GM19193 (cell line): ENCODE measurements around the gene MRPS34.

Experiments
- POLR2A ChIP-seq: IDR thresholded peaks from 4 replicates; pipeline ENCODE4 v1.6.1; 2011; ENCODE audit not compliant: insufficient read depth, insufficient read length; ENCODE audit errors: extremely low read depth

Gene MRPS34

DNA sequence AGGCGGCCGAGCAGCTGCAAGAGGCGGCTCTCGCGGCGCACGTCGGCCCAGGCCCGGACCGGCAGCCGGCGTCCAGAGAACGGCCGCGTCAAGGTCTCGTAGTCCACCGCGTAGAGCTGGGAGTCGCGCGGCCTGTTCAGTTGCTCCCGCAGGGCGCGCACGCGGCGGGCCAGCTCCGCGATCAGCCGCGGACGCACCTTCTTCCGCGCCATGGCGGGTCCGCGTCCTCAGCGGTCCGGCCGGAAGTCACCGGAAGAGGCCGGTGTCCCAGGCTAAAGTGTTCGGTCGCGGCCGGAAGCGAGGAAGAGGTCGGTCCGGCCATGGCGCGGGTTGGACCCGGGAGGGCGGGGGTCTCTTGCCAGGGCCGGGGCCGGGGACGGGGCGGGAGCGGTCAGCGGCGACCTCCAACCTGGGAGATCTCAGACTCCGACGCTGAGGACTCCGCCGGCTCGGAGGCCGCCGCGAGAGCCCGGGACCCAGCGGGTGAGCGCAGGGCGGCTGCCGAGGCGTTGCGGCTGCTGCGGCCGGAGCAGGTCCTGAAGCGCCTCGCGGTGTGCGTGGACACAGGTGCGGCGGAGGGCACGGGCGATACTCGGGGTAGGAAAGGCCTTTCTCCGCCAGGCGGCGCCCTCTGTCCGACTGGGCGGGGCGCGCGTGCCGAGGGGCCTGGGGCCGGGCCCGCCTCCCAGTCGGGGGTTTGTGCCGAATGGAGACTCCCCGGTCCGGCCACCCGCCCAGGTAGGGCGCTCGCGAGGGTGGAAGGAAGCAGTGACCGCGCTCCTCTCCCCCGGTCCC is at the start of gene MRPS34:
MRPS34 (minus strand) TSS at position 227 of the 795 bp plus-strand sequence; CDS start at position 212, 15 bp downstream.
- TF ChIP-seq POLR2A = peak; percentile 89

GRCh38 chr16:1821861-1822611 is 49.1 kb upstream of the MRPS34 start:
- no peak for TF ChIP-seq POLR2A

- TF ChIP-seq POLR2A = no peak
These were observed 48.0 kb upstream of the MRPS34 start for GRCh38 chr16:1820946-1821290.

DNA sequence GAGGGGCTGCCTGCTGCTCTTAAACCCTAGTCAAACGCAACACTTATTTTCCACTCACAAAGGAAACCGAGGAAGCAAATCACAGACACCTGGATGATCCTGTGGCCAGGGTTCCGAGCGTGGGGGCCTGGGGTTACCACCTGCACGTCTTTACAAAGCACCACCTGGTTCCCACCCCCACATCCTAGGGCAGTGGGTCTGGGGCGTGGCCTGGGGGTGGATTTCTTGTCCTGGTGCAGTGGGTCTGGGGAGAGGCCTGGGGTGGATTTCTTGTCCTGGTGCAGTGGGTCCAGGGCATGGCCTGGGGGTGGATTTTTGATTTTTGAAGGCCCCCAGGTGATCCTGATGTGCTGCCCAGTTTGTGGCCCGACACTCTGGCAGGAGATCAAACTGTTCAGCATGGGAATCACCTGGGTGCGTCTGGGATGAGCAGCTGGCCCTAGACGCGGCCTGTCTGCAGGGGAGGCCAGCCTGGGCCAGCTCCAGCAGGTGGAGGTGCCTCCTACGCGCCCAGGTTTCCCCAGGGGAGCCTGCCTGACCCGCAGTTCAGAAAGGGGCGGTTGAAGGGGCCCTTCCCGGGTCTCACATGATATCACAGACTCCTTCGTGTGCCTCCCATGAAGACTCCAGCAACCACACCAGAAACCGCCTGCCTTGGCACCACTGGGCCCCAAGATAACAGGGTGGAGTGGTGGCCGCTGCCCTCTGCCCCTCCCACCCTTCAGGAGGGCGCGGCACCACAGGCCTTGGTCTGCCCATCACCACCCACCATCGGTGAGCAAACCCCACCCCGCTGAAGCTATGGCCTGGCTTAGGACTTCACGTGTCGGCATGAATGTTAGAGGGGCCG is 47.4 kb upstream of the MRPS34 start:
- no peak for TF ChIP-seq POLR2A

GRCh38 chr16:1819611-1820010 is 46.7 kb upstream of the MRPS34 start:
- no peak for TF ChIP-seq POLR2A

GRCh38 chr16:1818873-1819525 is 46.1 kb upstream of the MRPS34 start:
- TF ChIP-seq POLR2A = no peak

- no peak for TF ChIP-seq POLR2A
These were observed 45.4 kb upstream of the MRPS34 start for GRCh38 chr16:1818204-1818872.

DNA sequence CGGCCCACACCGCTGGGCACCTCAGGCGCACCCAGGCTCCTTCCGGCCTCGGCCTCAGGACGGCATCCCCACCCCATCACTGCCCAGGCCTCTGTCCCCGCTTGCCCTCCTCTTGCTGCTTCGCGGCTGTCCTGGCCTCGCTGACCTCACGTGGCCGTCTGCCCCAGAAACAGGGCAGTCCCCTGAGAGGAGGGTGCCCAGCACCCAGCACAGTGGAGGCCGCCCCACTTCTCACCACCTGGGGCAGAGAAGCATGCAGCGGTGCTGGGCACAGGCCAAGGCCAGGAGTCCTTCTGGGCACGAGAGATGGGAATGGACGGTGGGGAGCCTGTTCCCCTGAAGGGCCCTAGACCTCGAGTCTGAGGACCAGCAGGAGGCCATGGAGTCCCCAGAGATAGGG is 44.8 kb upstream of the MRPS34 start:
- TF ChIP-seq POLR2A = no peak

- no peak for TF ChIP-seq POLR2A
These were observed 44.3 kb upstream of the MRPS34 start for GRCh38 chr16:1817276-1817589.

DNA sequence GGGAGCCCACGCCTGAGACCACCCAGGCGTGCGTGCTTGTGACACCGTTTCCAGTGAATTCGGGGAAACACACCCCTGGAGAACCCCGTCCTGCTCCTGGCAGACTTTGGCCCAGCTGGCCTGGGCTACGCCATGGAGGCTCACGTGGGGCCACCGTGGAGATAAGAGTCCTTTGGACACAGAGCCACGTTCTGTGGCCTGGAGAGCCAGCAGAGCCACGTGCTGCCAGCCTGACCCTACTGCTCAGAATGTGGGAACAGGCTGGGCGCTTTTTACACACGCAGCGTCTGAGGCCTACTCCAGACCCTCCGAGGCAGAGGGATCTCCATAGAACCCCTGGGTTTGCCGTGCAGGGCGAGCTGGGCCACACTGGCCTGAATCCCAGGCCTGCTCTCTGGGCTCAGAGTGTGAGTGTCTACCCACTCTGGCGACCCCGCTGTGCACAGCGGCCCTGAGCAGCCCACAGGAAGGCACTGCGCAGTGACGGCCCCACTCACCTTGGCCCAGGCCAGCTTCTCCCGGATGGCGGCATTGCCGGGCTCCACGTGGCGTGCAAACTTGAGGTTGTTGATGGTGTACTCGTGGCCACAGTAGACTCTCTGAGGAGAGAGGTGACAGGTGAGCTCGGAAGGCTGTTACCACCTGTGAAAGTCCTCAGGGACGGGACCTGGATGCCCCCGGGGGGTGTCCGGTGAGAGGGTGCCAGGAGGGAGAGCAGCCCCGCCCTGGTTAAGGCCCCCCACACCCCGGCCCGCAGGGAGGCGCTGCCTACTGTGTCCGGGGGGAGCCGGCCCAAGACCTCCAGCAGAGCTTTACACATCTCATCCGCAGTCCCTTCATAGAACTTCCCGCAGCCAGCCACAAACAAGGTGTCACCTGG is 43.7 kb upstream of the MRPS34 start:
- no peak for TF ChIP-seq POLR2A

GRCh38 chr16:1815461-1815860 is 42.5 kb upstream of the MRPS34 start:
- TF ChIP-seq POLR2A = no peak

DNA sequence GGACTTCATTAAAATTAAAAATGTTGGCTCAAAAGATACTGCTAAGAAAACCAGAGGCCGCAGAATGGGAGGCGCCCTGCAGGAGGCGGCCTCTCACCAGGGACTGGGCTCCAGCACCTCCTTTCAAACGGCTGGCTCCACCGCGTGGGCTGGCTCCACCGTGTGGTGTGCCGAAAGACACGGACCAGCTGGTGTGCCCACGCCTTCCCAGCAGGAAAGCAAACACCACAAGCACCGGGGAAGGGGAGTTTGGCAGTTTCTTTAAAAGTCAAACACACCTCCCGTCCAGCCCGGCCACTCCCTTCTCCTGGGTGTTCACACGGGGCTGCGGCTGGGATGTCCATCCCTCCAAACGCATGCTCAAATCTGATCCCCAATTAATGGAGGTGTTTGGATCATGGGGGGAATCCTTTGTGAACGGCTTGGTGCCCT is 39.8 kb upstream of the MRPS34 start:
- TF ChIP-seq POLR2A = no peak

DNA sequence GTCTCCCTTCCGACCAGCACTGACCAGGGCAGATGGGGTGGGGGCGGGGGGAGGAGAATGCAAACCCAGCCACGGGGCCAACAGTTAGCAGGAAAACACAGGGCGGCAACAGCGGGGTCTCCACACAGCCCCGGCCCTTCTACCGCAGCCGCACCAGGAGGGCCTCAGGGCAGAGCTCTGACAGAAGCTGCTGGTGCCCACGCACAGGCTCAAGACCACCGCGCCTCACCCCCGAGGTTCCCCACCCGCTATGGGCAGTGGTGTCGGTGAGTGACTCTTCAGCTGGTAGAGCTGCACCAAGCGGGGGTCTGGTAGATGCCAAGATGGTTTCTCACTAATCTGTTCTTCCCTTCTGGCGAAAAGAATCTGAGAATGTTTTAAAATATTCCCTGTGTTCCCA is 37.6 kb upstream of the MRPS34 start:
- no peak for TF ChIP-seq POLR2A
